Neural cell (in vitro differentiated cells): ENCODE data around the gene BEND7. TPM values are rescaled to one million over a fixed set of nuclear protein-coding genes. Genes with fewer than 3 reads are reported as not detected.

Source experiments
- H2AFZ ChIP-seq: fragments of 200-600, 300-800 bp; sonication (generic), shearing (Covaris generic); 2 replicates; pipeline ENCODE4 v1.6.0; 2014; ENCODE audit warnings: low read depth, mild to moderate bottlenecking, antibody characterized with exemption, low read length, moderate library complexity
- H3F3A ChIP-seq: fragments of 200-600 bp; shearing (Covaris generic); 2 replicates; pipeline ENCODE4 v1.6.1; 2016; ENCODE audit warnings: mild to moderate bottlenecking, moderate library complexity, mixed read lengths, antibody characterized with exemption, low read length; ENCODE audit not compliant: insufficient read depth, poor library complexity, severe bottlenecking
- H3K27ac ChIP-seq: fragments of 200-600, 300-800 bp; sonication (generic), shearing (Covaris generic); 2 replicates; pipeline ENCODE4 v1.5.1; 2014; ENCODE audit warnings: mild to moderate bottlenecking, low read length, moderate library complexity
- H3K27me3 ChIP-seq: fragments of 300-800, 200-600 bp; sonication (generic), shearing (Covaris generic); 2 replicates; pipeline ENCODE4 v1.6.0; 2014; ENCODE audit warnings: mild to moderate bottlenecking, low read depth, low read length, moderate library complexity; ENCODE audit not compliant: insufficient read depth
- H3K36me3 ChIP-seq: fragments of 300-800, 200-600 bp; sonication (generic), shearing (Covaris generic); 2 replicates; pipeline ENCODE4 v1.5.1; 2014; ENCODE audit warnings: mild to moderate bottlenecking, antibody characterized with exemption, low read length, moderate library complexity; ENCODE audit not compliant: insufficient read depth
- H3K4me2 ChIP-seq: fragments of 300-800, 200-600 bp; sonication (generic), shearing (Covaris generic); 2 replicates; pipeline ENCODE4 v1.6.0; 2014; ENCODE audit warnings: mild to moderate bottlenecking, low read length
- H3K4me3 ChIP-seq: fragments of 300-800, 200-600 bp; sonication (generic), shearing (Covaris generic); 2 replicates; pipeline ENCODE4 v1.5.1; 2014; ENCODE audit warnings: mild to moderate bottlenecking, low read length, moderate library complexity
- H3K79me2 ChIP-seq: fragments of 200-600 bp; shearing (Covaris generic); replicated peaks from 2 replicates; pipeline ENCODE4 v1.6.0; 2014; ENCODE audit warnings: mild to moderate bottlenecking, low read length, moderate library complexity; ENCODE audit not compliant: insufficient read depth
- H3K9ac ChIP-seq: fragments of 300-800, 200-600 bp; sonication (generic), shearing (Covaris generic); 2 replicates; pipeline ENCODE4 v1.6.1; 2016; ENCODE audit warnings: mild to moderate bottlenecking, low read length, mixed read lengths
- H3K9me2 ChIP-seq: fragments of 200-600 bp; shearing (Covaris generic); 2 replicates; pipeline ENCODE4 v1.6.1; 2016; ENCODE audit warnings: mild to moderate bottlenecking, low read length, mixed read lengths; ENCODE audit not compliant: insufficient read depth
- H3K9me3 ChIP-seq: fragments of 200-600, 300-800 bp; sonication (generic), shearing (Covaris generic); 2 replicates; pipeline ENCODE4 v1.6.1; 2016; ENCODE audit warnings: mild to moderate bottlenecking, mixed run types, low read length, moderate library complexity, mixed read lengths
- H4K20me1 ChIP-seq: fragments of 200-600 bp; shearing (Covaris generic); 2 replicates; pipeline ENCODE4 v1.6.1; 2016; ENCODE audit warnings: mild to moderate bottlenecking, mixed run types; ENCODE audit not compliant: insufficient read depth
- CTCF ChIP-seq: fragments of 450-650 bp; IDR thresholded peaks from 2 replicates; pipeline ENCODE4 v1.5.1; 2014; ENCODE audit warnings: antibody characterized with exemption, mild to moderate bottlenecking, moderate library complexity; ENCODE audit not compliant: poor library complexity, severe bottlenecking
- EP300 ChIP-seq: fragments of 450-650 bp; conservative IDR thresholded peaks from 2 replicates; pipeline ENCODE4 v1.6.1; 2014; ENCODE audit warnings: antibody characterized with exemption, mild to moderate bottlenecking, moderate library complexity; ENCODE audit not compliant: poor library complexity, severe bottlenecking
- EZH2 ChIP-seq: fragments of 200-600, 300-800 bp; shearing (Covaris generic), sonication (generic); IDR thresholded peaks from 2 replicates; pipeline ENCODE4 v1.6.1; 2014; ENCODE audit warnings: antibody characterized with exemption, low read length, borderline replicate concordance, mild to moderate bottlenecking; ENCODE audit not compliant: insufficient read depth, poor library complexity, severe bottlenecking
- MXI1 ChIP-seq: fragments of 450-650 bp; conservative IDR thresholded peaks from 2 replicates; pipeline ENCODE4 v1.6.1; 2014; ENCODE audit warnings: antibody characterized with exemption, mild to moderate bottlenecking; ENCODE audit not compliant: poor library complexity, severe bottlenecking
- POLR2AphosphoS5 ChIP-seq: IDR thresholded peaks from 2 replicates; pipeline ENCODE4 v1.6.1; 2012
- RAD21 ChIP-seq: fragments of 450-650 bp; conservative IDR thresholded peaks from 2 replicates; pipeline ENCODE4 v1.6.1; 2014; ENCODE audit warnings: antibody characterized with exemption, mild to moderate bottlenecking, moderate library complexity
- SMC3 ChIP-seq: fragments of 450-650 bp; conservative IDR thresholded peaks from 2 replicates; pipeline ENCODE4 v1.6.1; 2014; ENCODE audit warnings: antibody characterized with exemption, mild to moderate bottlenecking, moderate library complexity; ENCODE audit not compliant: poor library complexity
- TAF1 ChIP-seq: IDR thresholded peaks from 2 replicates; pipeline ENCODE4 v1.6.1; 2012; ENCODE audit warnings: low read depth
- polyA plus RNA-seq: library from polyadenylated mRNA; depleted of rRNA; stranded (reverse); fragments of >200 nt; gene quantifications from 2 replicates; pipeline ENCODE4 v1.2.3, GENCODE V29; 2014
- TF ChIP-seq, protein P1 (sequence below): IDR thresholded peaks from 2 replicates; pipeline ENCODE4 v1.6.1; 2012; ENCODE audit warnings: borderline replicate concordance

BEND7 gene
- polyA plus RNA-seq, 1 donor from 2014 or later = 5.1 TPM

GRCh38 chr10:13564576-13564975 lies 35.8 kb upstream of the BEND7 start:
- no peak for TF ChIP-seq EP300
- no peak for TF ChIP-seq SMC3
- TF ChIP-seq MXI1 = no peak
- no peak for TF ChIP-seq TAF1
- no peak for TF ChIP-seq POLR2AphosphoS5
- TF ChIP-seq RAD21 = no peak
- TF ChIP-seq, protein P1, sequence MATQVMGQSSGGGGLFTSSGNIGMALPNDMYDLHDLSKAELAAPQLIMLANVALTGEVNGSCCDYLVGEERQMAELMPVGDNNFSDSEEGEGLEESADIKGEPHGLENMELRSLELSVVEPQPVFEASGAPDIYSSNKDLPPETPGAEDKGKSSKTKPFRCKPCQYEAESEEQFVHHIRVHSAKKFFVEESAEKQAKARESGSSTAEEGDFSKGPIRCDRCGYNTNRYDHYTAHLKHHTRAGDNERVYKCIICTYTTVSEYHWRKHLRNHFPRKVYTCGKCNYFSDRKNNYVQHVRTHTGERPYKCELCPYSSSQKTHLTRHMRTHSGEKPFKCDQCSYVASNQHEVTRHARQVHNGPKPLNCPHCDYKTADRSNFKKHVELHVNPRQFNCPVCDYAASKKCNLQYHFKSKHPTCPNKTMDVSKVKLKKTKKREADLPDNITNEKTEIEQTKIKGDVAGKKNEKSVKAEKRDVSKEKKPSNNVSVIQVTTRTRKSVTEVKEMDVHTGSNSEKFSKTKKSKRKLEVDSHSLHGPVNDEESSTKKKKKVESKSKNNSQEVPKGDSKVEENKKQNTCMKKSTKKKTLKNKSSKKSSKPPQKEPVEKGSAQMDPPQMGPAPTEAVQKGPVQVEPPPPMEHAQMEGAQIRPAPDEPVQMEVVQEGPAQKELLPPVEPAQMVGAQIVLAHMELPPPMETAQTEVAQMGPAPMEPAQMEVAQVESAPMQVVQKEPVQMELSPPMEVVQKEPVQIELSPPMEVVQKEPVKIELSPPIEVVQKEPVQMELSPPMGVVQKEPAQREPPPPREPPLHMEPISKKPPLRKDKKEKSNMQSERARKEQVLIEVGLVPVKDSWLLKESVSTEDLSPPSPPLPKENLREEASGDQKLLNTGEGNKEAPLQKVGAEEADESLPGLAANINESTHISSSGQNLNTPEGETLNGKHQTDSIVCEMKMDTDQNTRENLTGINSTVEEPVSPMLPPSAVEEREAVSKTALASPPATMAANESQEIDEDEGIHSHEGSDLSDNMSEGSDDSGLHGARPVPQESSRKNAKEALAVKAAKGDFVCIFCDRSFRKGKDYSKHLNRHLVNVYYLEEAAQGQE = no peak
- TF ChIP-seq EZH2 = no peak
- no peak for TF ChIP-seq CTCF
- no peak overlapping the region for H3K4me2 ChIP-seq
- no peak overlapping the region for H3K4me3 ChIP-seq

GRCh38 chr10:13563481-13564445 lies 34.9 kb upstream of the BEND7 start:
- no peaks in the 10 kb centered on the region for H3K36me3 ChIP-seq
- TF ChIP-seq SMC3 (no peak), EP300 (no peak), MXI1 (no peak), CTCF (no peak), TAF1 (no peak), EZH2 (no peak), RAD21 (no peak), POLR2AphosphoS5 (no peak)
- TF ChIP-seq, protein P1 = no peak
- no peaks in the 10 kb centered on the region for H3K79me2 ChIP-seq
- H4K20me1 ChIP-seq = no peaks in the 10 kb centered on the region
- H3K27ac ChIP-seq = no peak overlapping the region
- no peak overlapping the region for H2AFZ ChIP-seq
- no peak overlapping the region for H3K9ac ChIP-seq
- H3K4me3 ChIP-seq = no peak overlapping the region
- no peaks in the 10 kb centered on the region for H3K27me3 ChIP-seq
- H3K9me2 ChIP-seq = no peaks in the 10 kb centered on the region
- H3F3A ChIP-seq = no peaks in the 10 kb centered on the region
- peaks cover 2% of the 10 kb centered on the region for H3K9me3 ChIP-seq
- no peak overlapping the region for H3K4me2 ChIP-seq

More at GRCh38 chr10:13564576-13564975, 35.8 kb upstream of the BEND7 start:
- no peaks in the 10 kb centered on the region for H3K27me3 ChIP-seq
- no peaks in the 10 kb centered on the region for H3K79me2 ChIP-seq
- no peak overlapping the region for H3K9ac ChIP-seq
- H3K9me2 ChIP-seq = no peaks in the 10 kb centered on the region
- no peaks in the 10 kb centered on the region for H4K20me1 ChIP-seq
- no peaks in the 10 kb centered on the region for H3K36me3 ChIP-seq
- no peak overlapping the region for H3K27ac ChIP-seq
- H3K9me3 ChIP-seq = no peaks in the 10 kb centered on the region
- H3F3A ChIP-seq = no peaks in the 10 kb centered on the region
- H2AFZ ChIP-seq = no peak overlapping the region
